A549 treated with CORT108297 at 1 μM for 4 hours (cell line): ENCODE results near the gene IL13. TPM values are rescaled to one million over a fixed set of nuclear protein-coding genes. Genes with fewer than 3 reads are reported as not detected.

Experiments
- total RNA-seq: library from RNA; stranded (reverse); fragments of 200-300 nt; extraction: Qiagen RNA extraction; gene quantifications from 5 replicates; pipeline ENCODE4 v1.2.3, GENCODE V29; 2022

IL13 gene
- total RNA-seq, result 0.06 to 0.13 TPM in 2 of 5 replicates, not detected in the others

DNA sequence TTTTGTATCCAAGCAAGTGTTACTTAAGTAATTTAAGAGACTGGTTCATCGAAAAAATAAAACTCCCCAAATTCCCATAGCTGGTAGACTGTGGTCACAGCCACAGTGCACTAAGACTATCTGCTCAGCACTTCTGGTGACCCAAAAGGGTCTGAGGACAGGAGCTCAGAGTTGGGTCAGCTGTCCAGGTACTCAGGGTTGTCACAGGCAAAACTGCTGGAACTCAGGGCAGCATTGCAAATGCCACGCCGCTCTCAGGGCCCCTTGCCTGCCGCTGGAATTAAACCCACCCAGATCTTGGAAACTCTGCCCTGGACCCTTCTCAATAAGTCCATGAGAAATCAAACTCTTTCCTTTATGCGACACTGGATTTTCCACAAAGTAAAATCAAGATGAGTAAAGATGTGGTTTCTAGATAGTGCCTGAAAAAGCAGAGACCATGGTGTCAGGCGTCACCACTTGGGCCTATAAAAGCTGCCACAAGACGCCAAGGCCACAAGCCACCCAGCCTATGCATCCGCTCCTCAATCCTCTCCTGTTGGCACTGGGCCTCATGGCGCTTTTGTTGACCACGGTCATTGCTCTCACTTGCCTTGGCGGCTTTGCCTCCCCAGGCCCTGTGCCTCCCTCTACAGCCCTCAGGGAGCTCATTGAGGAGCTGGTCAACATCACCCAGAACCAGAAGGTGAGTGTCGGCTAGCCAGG is at the start of gene IL13:
Gene IL13, plus strand, starts transcription at position 498 of the 705 bp plus-strand sequence. Its CDS starts 14 bp downstream, at position 512.

DNA sequence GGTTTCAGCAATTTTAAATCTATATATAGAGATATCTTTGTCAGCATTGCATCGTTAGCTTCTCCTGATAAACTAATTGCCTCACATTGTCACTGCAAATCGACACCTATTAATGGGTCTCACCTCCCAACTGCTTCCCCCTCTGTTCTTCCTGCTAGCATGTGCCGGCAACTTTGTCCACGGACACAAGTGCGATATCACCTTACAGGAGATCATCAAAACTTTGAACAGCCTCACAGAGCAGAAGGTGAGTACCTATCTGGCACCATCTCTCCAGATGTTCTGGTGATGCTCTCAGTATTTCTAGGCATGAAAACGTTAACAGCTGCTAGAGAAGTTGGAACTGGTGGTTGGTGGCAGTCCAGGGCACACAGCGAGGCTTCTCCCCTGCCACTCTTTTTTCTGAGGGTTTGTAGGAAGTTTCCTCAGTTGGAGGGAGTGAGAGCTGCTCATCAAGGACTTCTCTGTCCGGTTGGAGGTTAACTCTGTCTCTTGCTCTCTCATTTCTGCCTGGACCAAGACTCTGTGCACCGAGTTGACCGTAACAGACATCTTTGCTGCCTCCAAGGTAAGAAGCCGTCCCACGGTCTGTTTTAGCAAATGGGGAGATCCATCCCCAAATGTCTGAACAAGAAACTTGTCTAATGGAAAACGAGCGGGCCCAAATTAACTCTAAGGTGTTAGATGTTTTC is 16.1 kb downstream of the IL13 start, which contains the start of gene IL4:
Gene IL4, plus strand, starts transcription at position 51 of the 692 bp plus-strand sequence. Its CDS starts 62 bp downstream, at position 113.

Other genes starting within 250 kb of the IL13 start
- 29.4 to 45.1 TPM (median 39.5 TPM) in 5 replicates for gene IRF1, start 167.4 kb upstream of the IL13 start, total RNA-seq
- gene IL5, start 114.7 kb upstream of the IL13 start, total RNA-seq, result not detected in 5 replicates
- 26.5 to 35.9 TPM (median 28.8 TPM) in 5 replicates for gene RAD50, start 101.2 kb upstream of the IL13 start, total RNA-seq
- not detected in 5 replicates for gene IL4, start 15.8 kb downstream of the IL13 start, total RNA-seq
- gene KIF3A, start 79.4 kb downstream of the IL13 start, total RNA-seq, result 5.2 to 11.6 TPM (median 8.7 TPM) in 5 replicates
- 0.07 to 0.42 TPM (median 0.12 TPM) in 4 of 5 replicates, not detected in the other for gene CCNI2, start 89.3 kb downstream of the IL13 start, total RNA-seq
- 16.6 to 23.3 TPM (median 20.5 TPM) in 5 replicates for gene SEPTIN8, start 119.1 kb downstream of the IL13 start, total RNA-seq
- 0.09 to 0.16 TPM (median 0.14 TPM) in 5 replicates for gene SOWAHA, start 155.1 kb downstream of the IL13 start, total RNA-seq
- 8.6 to 10.5 TPM (median 10.3 TPM) in 5 replicates for gene SHROOM1, start 172.5 kb downstream of the IL13 start, total RNA-seq
- gene GDF9, start 208.3 kb downstream of the IL13 start, total RNA-seq, result 0.18 to 0.31 TPM (median 0.21 TPM) in 5 replicates
- gene UQCRQ, start 208.5 kb downstream of the IL13 start, total RNA-seq, result 366 to 585 TPM (median 499 TPM) in 5 replicates
- gene LEAP2, start 215.5 kb downstream of the IL13 start, total RNA-seq, result 0.73 to 1.6 TPM (median 1.1 TPM) in 5 replicates